ENCODE results near the gene EEFSEC.

The EEFSEC gene

DNA sequence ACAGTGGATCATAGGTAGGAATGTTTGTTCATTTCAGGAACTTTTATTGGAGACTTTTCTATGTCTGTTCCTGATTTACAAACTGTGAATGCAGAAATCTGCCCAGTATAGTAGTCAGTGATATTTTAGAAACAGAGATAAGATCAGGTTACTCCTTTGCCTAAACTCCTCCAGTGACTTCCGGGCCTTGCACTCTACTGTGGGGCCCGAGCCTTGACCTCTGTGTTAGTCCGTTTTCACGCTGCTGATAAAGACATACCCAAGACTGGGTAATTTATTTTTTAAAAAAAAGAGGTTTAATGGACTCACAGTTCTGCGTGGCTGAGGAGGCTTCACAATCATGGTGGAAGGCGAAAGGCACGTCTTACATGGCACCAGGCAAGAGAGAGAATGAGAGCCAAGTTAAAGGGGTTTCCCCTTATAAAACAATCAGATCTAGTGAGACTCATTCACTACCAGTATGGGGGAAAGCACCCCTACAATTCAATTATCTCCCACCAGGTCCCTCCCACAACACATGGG is 186.3 kb downstream of the EEFSEC start:
- DNase-seq = no peak
- Histone ChIP-seq H3K9me3 (no peaks in the 10 kb centered on the region), H3K4me3 (no peak overlapping the region), H3K4me1 (peaks cover 0 to 6% (median 0%) of the 10 kb centered on the region in 4 donors), H3K36me3 (peaks cover 7 to 42% (median 19%) of the 10 kb centered on the region in 3 donors), H3K27ac (no peak overlapping the region), H3K27me3 (no peaks in the 10 kb centered on the region)
- TF ChIP-seq, protein P1, sequence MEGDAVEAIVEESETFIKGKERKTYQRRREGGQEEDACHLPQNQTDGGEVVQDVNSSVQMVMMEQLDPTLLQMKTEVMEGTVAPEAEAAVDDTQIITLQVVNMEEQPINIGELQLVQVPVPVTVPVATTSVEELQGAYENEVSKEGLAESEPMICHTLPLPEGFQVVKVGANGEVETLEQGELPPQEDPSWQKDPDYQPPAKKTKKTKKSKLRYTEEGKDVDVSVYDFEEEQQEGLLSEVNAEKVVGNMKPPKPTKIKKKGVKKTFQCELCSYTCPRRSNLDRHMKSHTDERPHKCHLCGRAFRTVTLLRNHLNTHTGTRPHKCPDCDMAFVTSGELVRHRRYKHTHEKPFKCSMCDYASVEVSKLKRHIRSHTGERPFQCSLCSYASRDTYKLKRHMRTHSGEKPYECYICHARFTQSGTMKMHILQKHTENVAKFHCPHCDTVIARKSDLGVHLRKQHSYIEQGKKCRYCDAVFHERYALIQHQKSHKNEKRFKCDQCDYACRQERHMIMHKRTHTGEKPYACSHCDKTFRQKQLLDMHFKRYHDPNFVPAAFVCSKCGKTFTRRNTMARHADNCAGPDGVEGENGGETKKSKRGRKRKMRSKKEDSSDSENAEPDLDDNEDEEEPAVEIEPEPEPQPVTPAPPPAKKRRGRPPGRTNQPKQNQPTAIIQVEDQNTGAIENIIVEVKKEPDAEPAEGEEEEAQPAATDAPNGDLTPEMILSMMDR (IDR thresholded peaks at IDR 0.05) = no peak
- intact Hi-C loops (cut with DNase I; ENCODE audit: low total_unique reads) = no loop called here

DNA sequence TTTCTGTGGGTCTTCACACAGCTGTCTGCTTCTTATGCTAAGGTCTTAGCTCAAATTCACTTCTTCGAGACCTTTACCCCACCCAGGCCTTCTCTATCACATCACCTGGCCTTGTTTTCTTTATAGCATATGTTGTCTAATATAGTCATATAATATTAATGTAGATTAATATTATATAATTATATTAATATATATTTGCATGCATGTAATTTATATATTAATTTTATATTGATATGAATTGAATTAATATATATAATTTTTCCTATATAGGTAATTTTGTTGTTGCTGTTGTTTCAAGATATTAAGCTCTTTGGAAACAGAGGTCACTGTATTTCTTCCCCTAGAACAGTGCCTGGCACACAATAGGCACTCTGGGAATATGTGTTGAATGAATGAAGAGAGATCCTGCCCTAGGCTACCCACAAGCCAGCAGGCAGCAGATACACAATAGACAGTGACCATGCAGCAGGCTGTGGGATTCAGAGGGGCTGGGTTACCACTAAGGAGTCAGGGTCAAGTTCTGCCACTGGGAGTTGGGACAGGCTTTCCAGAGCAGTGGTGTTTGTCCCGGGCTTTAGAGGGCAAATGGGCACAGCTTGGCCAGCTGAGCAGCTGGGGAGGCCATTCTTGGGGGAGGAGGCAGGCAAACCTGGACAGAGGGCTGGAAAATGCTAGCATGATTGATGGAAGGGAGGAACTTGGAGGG is 187.1 kb downstream of the EEFSEC start:
- Histone ChIP-seq H3K27ac (no peak overlapping the region), H3K27me3 (no peaks in the 10 kb centered on the region), H3K9me3 (no peaks in the 10 kb centered on the region), H3K4me3 (no peak overlapping the region), H3K36me3 (peaks cover 7 to 42% (median 19%) of the 10 kb centered on the region in 3 donors), H3K4me1 (peaks cover 0 to 6% (median 0%) of the 10 kb centered on the region in 4 donors)
- TF ChIP-seq, protein P1 (IDR thresholded peaks at IDR 0.05) = no peak
- intact Hi-C loops (cut with DNase I; ENCODE audit: low total_unique reads) = no loop called here
- DNase-seq = no peak

DNA sequence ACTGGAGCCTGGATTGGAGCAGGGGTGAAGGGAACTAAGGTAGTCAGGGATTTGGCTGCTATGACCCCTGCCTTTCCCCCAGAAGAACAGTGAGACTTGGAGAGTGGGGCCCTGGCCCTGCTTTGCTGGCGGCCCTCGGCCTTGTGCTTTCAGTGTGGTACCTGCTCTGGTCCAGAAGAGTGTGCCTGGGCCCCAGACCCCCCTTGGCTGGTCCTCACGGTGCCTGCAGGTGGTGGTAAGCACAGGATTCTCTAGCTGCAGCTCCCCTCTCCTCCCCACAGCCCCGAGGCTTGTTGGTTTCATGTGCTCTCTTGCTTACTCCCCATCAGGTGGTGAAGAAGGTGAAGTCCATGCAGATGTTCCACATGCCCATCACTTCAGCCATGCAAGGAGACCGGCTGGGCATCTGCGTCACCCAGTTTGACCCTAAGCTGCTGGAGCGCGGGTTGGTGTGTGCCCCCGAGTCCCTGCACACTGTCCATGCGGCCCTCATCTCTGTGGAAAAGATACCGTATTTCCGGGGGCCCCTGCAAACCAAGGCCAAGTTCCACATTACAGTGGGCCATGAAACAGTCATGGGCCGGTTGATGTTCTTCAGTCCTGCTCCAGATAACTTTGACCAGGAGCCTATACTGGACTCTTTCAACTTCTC is 187.7 kb downstream of the EEFSEC start:
- Histone ChIP-seq H3K27me3 (no peaks in the 10 kb centered on the region), H3K4me3 (no peak overlapping the region), H3K36me3 (peaks cover 7 to 42% (median 19%) of the 10 kb centered on the region in 3 donors), H3K27ac (no peak overlapping the region), H3K9me3 (no peaks in the 10 kb centered on the region), H3K4me1 (peaks cover 0 to 3% (median 0%) of the 10 kb centered on the region in 4 donors)
- TF ChIP-seq, protein P1 (IDR thresholded peaks at IDR 0.05) = no peak
- DNase-seq = no peak
- intact Hi-C loops (cut with DNase I; ENCODE audit: low total_unique reads) = no loop called here

DNA sequence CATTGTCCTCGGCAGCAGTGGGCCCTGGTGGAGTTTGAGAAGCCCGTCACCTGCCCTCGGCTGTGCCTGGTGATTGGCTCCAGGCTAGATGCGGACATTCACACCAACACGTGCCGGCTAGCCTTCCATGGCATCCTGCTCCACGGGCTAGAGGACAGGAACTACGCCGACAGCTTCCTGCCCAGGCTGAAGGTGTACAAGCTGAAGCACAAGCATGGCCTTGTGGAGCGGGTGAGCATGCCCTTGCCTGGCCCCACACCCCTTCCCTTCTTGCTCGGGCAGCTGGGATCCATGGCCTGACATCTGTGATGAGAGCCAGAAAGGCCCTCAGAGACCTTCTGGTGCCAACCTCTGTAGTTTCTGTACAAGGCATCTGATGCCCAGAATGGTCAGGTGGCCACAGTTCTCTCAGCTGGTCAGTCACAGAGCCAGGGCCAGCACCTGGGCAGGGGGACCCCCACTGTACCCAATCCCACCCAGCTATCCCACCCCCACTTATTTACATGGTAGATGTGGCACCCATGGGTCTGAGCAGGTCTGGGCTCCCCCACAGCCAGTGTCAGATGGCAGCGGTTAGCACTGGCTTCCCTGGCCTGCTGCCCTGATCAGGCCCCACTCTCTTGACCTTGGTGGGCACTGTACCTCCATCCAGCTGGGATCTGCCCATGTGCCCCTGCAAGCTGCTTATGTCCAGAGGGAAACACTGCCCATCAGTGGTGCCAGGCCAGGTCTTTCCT is 188.5 kb downstream of the EEFSEC start:
- H3K27ac ChIP-seq = no peak overlapping the region
- no peaks in the 10 kb centered on the region for H3K27me3 ChIP-seq
- H3K36me3 ChIP-seq = peaks cover 7 to 40% (median 18%) of the 10 kb centered on the region in 3 donors
- TF ChIP-seq, protein P1 (IDR thresholded peaks at IDR 0.05) = no peak
- H3K4me3 ChIP-seq = no peak overlapping the region
- H3K4me1 ChIP-seq = no peaks in the 10 kb centered on the region
- H3K9me3 ChIP-seq = no peaks in the 10 kb centered on the region
- intact Hi-C loops (cut with DNase I; ENCODE audit: low total_unique reads) = no loop called here
- no peak for DNase-seq

DNA sequence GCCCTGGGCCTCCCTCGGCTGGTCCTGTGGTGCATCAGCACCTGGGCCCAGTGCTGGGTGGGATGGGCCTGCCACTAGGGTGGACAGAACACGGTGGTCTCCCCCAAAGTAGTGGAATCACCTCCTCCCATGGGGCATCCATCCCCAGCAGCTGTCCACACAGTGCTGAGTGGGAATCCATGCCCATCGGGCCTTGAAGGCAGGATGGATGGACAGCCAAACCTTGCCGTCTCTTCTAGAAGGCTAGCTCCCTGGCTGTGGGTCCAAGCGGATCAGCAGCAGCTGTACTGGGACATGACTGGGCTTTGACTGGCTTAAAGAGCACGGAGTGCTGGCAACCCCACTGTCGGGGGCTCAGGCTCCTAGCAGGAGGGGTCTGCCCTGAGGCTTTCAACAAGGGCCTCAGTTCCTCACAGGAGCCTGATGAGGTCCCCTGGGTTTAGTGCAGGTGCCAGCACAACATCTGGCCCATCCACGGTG is 189.5 kb downstream of the EEFSEC start:
- no peak overlapping the region for H3K27ac ChIP-seq
- TF ChIP-seq, protein P1 (IDR thresholded peaks at IDR 0.05) = no peak
- no peaks in the 10 kb centered on the region for H3K9me3 ChIP-seq
- peaks cover 2 to 31% (median 16%) of the 10 kb centered on the region in 3 donors for H3K36me3 ChIP-seq
- intact Hi-C loops (cut with DNase I; ENCODE audit: low total_unique reads) = no loop called here
- H3K27me3 ChIP-seq = no peaks in the 10 kb centered on the region
- H3K4me3 ChIP-seq = no peak overlapping the region
- no peak for DNase-seq
- H3K4me1 ChIP-seq = no peaks in the 10 kb centered on the region

Measured in tibial artery (tissue), 4 donors.